ENCODE results near the gene SLC9A3. TPM values are rescaled to one million over a fixed set of nuclear protein-coding genes. Genes with fewer than 3 reads are reported as not detected.
A peak's percentile ranks its signal among the peaks of the same experiment; 100 is the strongest.
"Not testable (repeated sequence)": the region's sequence is repeated elsewhere in the genome, so short reads cannot be mapped to it uniquely, and the experiment has no call there.

The SLC9A3 gene
- total RNA-seq, 1 donor from 2014 or later = 1.6 TPM

DNA sequence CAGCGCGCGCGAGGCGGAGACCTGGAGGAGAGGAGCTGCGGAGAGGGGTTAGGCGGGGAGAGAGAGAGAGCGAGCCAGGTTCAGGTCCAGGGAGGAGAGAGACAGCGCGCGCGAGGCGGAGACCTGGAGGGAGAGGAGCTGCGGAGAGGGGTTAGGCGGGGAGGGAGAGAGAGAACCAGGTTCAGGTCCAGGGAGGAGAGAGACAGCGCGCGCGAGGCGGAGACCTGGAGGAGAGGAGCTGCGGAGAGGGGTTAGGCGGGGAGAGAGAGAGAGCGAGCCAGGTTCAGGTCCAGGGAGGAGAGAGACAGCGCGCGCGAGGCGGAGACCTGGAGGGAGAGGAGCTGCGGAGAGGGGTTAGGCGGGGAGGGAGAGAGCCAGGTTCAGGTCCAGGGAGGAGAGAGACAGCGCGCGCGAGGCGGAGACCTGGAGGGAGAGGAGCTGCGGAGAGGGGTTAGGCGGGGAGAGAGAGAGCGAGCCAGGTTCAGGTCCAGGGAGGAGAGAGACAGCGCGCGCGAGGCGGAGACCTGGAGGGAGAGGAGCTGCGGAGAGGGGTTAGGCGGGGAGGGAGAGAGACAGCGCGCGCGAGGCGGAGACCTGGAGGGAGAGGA is 49.9 kb downstream of the SLC9A3 start:
- not testable (repeated sequence) for ATAC-seq

DNA sequence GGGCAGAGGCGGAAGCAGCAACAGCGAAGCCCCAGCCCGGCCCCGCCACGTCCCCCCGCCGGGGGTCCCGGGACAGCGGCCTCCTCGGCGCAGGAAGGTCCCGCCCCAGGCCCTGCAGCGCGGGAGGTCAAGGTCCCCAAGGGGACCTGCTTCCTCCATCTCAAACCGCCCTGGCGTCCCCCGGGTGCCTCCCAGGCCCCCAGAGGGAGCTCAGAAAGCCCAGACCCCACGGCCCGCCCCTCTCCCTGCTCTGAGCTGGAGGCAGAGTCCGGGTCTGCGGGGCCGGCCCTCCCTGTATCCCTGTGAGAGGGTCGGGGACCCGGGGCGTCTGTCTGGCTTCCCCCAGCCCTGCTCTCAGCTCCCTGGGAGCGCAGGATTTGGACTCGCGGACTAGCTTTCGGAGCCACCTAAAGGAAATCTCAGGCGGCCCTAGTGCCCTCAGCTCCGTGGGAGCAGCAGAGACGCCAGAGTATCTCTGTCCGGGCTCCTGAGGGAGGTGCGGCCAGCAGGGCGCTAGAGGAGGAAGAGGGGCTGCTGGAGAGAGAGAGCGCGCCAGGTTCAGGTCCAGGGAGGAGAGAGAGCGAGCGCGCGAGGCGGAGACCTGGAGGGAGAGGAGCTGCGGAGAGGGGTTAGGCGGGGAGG is 50.6 kb downstream of the SLC9A3 start:
- peak; percentile 3 for ATAC-seq

DNA sequence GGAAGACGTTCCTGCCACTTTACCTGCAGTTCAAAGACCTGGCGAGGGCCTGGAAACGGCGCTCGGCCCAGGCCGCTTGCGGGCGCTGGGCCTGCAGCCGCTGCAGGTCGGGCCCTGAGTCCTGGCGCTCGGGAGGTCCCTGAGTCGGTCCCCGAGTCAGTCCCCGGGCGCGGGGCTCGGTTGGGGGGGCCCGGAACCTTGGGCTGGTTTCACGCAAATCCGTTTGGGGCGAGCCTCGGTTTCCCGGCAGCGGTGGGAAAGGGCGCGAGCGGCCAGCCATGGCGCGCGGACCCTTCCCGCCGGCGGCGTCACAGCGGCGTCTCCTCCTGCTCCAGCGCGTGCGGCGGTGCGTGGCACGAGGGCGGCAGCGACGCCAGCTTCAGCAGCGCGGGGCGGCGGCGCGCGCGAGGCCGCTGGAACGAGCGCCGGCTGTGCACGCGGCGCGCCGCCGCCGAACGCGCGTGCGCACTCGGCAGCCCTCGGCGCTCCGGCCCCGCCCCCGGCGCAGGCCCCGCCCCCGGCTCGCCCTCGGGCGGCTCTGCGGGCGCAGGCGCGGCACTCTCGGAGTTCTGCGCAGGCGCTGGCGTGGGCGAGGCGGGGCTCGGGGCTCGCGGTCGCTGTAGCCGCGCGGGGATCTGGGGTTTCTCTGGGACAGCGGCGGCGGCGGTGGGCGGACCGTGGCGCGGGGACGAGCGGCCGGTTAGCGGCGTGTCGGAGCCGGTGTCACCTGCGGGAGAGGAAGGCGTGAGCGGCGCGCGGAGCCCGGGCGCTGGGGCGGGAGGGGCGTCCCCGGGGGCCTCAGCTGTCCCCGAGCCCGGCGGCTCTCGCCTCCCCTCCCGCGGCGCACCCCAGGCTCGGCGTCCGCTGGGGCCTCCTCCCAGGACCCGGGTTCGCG is 51.3 kb downstream of the SLC9A3 start:
- ATAC-seq = peak; percentile 76

DNA sequence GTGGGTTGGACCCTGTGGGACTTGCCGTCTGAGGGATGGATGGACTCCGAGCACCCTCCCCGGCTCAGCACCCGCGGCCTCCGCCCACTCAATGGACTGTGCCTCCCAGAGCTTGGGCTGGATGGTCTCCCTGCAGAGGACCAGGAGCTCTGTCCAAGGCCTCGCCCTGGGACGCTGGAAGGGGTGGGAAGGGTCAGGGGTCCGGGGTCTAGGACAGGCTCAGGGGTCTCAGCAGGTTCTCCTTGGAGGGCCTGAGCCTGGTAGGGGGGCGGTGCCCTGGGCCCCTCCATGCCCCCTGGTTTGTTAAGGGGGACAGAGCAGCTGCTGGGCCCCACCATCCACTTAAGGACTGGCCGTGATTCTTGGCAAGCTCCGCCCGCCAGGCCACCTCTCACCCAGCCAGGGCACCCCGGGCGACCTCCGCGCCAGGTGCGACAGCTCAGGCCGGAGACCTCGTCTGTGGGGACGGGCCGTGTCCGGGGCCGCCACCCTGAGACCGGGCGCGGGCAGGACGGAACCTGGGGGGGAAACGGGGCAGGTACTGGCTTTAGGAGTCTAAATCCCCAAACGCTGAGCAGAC is 52.1 kb downstream of the SLC9A3 start:
- ATAC-seq = peak; percentile 2

DNA sequence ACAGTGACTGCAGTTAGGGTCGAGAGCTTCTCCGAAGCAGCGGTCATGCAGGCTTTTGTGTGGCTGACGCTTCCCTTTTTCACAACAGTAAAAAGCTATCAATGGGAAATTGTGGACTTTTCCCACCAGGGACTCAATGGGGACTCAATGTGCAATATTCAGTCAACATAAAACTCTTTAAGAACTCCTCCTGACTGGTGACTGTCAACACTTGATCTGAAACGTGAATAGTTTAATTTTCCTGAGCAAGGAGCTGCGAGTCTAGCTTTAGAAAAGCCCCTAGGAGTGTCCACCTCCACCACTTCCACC is 52.5 kb downstream of the SLC9A3 start:
- no peak for ATAC-seq

DNA sequence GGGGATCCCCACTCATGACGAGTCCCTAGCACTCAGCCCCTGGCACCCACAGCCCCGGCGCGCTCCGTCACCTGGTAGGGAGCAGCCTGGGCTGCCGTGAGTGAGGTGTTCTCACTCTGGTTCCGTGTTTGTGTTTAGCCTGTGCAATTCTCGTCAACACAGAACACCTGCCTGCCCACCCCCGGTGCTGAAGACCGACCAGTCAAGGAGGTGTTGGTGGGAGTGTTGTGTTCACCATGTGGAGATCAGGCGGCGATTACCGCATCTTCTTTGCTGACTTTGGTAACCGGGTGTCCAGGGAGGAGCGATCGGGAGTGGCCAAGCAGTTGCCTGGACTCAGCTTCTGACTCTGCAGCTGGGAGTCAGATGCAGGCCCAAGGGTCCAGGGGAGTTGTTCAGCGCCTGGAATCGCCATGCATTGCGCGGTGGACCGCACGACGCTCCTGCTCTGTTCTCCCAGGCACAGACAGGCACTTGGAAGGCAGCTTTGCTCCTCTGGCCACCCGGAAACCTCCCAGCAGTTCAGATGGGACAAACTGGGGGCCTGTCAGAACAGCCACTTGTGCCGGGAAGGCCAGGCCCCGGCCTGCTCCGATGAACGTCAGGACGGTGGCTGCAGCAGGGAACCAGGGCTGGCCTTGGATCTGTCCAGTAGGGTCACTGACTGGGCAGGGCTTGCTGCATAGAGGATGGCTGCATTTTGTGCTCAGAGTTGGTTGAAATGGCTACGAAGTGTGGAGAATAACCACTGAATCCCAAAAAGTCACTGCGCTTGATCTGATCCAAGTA is 53.1 kb downstream of the SLC9A3 start:
- ATAC-seq = no peak

DNA sequence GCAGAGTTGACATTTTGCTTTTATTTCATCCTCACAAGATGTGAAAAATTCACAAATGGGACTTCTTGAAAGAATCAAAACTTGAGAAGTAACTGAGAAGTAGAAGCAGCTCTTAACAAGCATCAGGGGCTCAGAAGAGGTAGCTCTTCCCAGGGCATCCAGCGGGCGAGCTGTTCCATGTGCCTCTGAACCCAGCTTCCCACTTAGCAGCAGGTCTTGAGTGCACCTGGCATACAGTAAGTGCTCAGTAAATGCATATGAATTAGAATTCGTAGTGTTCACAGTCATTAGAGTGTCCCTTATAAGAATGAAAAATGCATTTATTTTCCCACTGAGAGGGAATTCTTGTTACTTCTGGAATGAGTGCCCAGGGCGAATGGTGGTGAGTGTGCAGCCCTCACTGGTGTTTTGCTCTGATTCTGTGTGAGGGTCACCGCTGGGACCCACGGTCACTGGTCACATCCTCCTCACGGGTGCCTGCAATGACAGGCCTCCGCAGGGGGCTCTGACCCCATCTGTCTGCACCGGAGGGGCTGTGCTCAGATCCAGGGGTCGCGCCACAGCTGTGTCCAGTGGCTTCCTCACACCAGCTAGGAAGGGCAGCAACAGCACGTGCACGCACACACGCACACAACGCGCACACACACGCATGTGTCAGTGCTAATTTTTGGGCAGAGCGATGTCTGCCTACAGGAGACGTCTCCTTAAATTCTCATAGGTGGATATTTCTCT is 54.3 kb downstream of the SLC9A3 start:
- no peak for ATAC-seq

DNA sequence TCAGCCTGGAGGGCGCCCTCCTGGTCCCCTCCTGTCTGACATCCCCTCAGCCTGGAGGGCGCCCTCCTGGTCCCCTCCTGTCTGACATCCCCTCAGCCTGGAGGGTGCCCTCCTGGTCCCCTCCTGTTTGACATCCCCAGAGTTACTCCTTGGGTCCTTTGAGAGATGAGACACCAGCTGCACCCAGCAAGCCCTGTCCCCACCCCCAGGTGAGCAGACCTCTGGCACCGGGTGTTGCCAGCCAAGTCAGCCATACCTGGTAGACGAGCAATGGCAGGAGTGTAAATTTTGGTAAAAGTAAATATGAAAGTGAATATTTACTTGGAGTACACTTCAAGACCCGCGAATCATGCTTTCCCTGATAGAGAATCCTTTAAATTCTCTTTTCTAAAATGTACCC is 55.8 kb downstream of the SLC9A3 start:
- ATAC-seq = no peak

DNA sequence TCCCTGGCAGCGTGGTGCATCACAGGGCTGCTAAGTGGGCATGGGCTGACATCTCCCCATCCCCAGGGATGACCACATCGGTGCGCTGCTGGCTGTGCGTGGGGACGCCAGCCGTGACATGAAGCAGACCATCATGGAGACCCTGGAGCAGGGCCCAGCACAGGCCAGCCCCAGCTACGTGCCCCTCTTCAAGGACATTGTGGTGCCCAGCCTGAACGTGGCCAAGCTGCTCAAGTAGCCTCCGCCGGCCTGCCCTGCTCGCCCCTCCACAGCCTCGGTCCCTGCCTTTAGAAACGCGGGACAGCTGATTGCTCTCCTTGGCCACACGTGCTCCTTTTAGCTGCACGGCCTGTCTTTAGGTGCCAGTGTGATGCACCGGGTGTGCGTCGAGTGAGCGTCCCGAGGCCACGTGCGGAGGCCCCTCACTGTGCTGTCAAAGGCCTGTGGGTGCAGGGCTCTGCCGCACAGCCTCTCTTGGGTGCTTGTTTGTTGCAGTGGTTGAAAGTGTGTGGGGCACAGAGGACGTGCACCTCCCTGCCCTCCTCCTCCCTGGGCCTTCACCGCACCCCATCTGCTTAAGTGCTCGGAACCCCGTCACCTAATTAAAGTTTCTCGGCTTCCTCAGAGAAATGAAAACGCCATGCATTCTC is 57.5 kb downstream of the SLC9A3 start:
- no peak for ATAC-seq

DNA sequence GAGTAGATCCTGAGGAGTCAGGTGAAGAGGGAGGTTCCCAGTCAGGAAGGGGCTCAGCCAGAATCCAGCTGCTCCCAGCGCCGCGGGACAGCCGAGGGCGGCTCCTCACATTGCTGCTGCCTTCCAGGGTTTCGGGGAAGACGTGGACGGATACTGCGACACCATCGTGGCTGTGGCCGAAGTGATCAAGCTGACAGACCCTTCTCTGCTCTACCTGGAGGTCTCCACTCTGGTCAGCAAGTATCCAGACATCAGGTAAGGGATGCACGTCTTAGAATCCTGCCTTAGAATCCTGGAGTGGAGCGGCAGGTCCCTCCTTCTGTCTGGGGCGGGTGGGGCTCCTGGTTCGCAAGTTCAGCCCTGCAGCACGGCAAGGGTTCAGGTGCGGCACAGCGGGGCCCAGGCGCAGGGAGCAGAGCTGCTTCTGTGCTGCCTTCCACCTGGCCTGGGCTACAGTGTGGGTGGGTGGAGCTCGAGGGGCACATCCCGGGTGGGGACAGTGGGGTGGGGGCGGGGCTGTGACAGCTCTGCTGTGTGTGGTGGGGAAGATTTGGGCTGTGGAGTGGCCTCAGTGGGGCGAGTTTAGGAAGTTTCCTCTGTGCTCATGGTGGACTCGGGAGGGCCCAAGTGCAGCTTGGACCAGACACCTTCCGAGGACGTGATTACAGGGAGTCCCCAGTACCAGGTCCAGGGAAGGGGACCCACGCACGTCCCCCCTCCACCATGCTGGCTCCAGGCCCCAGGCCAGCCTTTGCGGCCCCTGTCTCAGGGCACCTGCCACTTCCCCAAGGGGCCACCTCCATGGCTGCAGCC is 58.5 kb downstream of the SLC9A3 start:
- peak; percentile 24 for ATAC-seq

DNA sequence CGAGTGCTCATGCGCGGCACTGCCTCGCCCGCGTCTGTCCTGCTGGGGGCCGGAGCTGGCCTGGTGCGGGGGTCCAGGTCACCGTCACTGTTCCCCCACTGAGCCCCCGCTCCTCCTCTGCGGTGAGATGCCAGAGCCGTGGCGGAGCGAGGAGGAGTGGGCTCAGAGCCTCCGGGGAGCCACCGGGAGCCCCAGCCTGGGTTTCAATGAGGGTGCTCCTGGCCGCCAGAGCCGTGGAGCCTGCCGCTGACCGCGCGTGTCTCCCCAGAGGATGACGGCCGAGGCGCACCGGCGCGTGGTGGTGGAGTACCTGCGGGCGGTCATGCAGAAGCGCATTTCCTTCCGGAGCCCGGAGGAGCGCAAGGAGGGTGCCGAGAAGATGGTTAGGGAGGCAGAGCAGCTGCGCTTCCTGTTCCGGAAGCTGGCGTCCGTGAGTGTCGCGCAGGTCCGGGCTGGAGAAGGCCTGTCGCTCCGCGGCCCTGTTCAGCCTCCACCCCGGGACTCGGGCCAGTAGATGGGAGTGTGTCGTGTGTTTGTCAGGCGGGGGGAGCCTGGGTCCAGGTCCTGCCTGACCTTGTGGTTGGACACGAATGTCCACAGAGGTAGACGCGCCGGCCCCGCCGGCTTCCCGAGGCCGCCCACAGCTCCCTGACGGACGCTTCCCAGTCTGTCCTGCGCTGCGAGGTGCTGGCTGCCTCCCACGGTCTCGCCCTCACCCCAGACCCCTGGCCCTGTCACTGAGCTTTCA is 59.2 kb downstream of the SLC9A3 start:
- peak; percentile 22 for ATAC-seq

DNA sequence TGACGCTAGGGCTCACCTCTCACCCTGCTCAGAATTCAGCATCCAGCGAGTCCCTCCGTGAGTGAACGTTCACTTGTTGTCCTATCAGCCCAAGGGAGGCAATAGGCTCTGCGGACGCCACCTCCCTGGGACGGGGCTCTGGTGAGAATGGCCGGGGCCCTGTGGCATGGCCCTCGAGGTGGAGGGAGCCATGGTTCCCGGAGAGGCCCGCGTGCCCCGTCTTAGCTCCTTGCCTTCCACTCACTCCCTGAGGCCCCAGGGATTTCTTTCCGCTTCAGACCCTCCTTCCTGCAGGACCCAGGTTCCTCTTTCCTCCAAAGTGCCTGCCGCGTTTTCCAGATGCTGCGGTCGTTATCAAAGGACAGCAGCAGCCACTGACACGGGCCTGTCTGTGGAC is 59.8 kb downstream of the SLC9A3 start:
- ATAC-seq = peak; percentile 13

DNA sequence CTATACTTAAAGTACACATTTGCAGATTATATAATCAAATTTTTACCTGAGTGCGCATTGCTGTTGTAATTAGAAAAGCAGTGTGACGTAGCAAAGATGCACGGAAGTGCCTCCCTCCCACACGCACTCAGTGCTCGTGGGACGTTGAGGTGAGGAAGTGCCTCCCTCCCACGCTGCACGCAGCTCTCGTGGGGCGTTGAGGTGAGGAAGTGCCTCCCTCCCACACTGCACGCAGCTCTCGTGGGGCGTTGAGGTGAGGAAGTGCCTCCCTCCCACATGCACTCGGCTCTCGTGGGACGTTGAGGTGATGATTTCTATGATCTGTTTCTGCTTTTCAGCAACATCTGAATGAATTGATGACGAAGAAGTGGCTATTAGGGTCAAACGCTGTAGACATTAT is 60.3 kb downstream of the SLC9A3 start:
- ATAC-seq = no peak

DNA sequence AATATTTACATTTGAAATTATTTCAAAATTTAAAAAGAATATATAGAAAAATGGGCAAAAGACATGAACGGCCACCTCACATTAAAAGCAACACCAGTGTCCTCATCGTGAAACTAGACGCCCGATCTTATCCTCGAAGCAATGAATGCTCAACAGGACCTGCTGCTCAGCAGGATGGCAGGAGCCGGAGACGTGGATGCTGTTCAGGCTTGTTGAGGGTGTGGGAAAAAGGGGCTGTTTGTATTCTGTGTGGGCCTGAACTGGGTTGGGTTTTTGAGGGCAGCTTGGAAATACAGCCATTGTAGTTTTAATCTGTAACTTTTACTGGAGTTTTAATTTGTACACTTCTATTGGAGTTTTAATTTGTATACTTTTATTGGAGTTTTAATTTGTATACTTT is 60.9 kb downstream of the SLC9A3 start:
- ATAC-seq = no peak

DNA sequence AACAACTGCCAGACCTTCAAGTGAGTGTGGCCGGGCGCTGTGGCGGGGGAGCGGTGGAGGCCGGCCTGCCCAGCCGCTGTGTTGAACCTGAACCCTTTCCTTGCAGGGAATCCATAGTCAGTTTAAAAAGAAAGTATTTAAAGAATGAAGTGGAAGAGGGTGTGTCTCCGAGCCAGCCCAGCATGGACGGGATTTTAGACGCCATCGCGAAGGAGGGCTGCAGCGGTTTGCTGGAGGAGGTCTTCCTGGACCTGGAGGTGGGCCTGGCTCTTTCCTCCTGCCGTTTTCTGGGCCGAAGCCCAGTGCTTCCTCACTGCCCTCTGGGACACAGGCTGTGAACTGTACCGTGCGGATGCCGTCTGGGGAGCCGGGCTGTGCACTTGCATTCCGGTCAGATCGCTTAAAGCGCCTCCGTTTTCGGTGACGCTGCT is 62.2 kb downstream of the SLC9A3 start:
- no peak for ATAC-seq

DNA sequence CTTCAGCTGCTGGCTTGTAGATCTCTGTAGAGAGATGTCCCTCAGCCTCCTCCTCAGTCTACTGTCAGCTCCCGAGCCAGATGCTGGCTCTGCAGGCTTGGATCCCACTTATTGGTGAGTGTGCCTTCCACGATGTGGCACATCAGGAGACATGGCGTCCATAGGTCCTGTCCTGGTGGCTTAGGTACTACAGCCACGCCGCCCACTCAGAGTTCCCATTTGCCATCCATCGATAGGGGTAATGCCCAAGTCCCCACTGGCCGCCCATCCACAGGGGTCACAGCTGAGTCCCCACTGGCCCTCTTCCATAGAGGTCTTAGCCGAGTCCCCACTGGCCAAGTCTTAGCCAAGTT is 64.0 kb downstream of the SLC9A3 start:
- no peak for ATAC-seq

DNA sequence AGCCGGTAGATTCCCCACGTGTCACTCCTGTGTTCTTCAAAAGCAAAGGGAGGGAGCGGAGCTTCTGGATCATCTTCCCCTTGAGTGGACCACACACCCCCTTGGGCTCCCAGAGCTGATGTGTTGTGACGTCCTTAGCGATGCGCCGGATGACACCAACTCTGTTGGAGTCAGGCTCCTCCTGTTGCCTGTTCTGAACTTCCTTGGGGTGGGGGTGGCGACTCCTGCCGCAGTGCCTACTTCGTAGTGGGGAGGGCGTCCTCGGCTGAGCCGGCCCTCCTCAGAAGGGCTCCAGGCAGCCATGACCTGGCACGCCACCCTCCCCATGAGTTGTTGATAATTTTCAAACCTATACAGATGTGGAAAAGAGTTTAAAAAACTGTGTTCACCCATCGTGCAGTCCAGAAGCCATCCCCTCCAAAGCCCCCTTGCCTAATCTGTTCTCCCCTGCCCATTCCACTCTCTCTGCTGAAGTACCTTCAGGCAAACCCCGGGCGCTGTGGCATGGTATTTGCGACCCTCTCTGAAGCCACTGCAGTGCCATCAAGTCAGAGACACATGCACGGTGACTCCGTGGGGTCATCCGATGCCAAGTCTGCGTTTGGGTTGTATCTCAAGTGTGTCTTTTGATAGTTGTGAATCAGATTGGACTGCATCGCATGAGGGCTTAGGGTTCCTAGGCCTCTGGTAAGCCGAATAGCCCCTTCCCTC is 64.5 kb downstream of the SLC9A3 start:
- no peak for ATAC-seq

DNA sequence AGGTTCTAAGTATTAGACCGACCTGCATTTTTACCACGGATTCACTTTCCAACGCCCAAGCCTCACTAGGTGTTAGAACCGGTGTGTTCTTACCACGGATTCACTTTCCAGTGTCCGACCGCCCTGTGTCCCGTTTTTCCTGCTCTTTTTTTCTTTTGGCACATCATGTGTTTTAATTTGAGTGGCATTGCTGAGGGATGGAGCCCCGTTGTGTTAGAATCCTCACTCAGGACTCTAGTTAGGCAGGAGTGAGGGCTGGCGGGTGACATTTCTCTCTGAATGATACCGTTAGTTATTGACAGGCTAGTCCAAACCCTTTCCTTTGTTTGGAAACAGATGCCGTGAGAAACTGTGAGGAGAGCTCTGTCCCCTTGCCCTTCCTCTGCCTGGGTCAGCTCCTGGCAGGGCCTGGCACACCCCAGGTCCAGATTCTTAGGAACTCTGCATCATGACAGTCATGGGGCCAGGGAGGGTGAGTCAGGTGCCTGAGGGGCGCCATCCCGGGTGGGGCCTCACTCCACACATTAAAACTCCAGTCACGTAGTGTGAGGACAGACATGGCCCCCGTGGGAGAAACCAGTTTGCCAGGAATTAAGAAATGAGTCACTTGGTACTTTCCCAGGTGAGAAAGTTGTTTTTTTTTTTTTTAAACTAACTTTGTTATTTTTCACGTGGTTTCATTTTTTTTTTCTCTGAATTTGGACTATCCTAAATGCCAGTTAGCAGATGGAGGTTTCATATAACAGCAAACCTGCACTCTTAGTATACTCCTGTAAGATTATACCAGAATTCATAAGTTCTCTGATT is 65.5 kb downstream of the SLC9A3 start:
- ATAC-seq = peak; percentile 94
